HG02870 (cell line): ENCODE results near the gene MAPK7.

Experiments
- ATAC-seq: cut with Tn5 transposase; IDR thresholded peaks from one replicate; pipeline ENCODE4 v1.9.1; 2021; ENCODE audit warnings: mild to moderate bottlenecking, moderate library complexity; ENCODE audit not compliant: unreplicated experiment

MAPK7 gene

GRCh38 chr17:19377602-19378415 is 489 bp upstream of the MAPK7 start:
- peak; percentile 93 for ATAC-seq

- ATAC-seq: no peak
Measured at GRCh38 chr17:19379361-19380065, 1.2 kb downstream of the MAPK7 start.

- no peak for ATAC-seq
Measured at GRCh38 chr17:19380481-19381301, 2.4 kb downstream of the MAPK7 start.

- no peak for ATAC-seq
Measured at GRCh38 chr17:19381361-19381740, 3.1 kb downstream of the MAPK7 start.

- ATAC-seq: no peak
Measured at GRCh38 chr17:19381741-19382444, 3.6 kb downstream of the MAPK7 start.

GRCh38 chr17:19382531-19383444 is 4.5 kb downstream of the MAPK7 start:
- ATAC-seq: no peak

GRCh38 chr17:19383681-19384470 is 5.6 kb downstream of the MAPK7 start:
- ATAC-seq: no peak

GRCh38 chr17:19384723-19385391 is 6.6 kb downstream of the MAPK7 start:
- no peak for ATAC-seq

- no peak for ATAC-seq
Measured at GRCh38 chr17:19385521-19385983, 7.3 kb downstream of the MAPK7 start.

- no peak for ATAC-seq
Measured at GRCh38 chr17:19386051-19386929, 8.0 kb downstream of the MAPK7 start.

- ATAC-seq: no peak
Measured at GRCh38 chr17:19386974-19387920, 8.9 kb downstream of the MAPK7 start, which contains the start of gene MFAP4. TSS of gene MFAP4 (minus strand) at chr17:19387190. CDS start at chr17:19387155, 35 bp downstream.

- no peak for ATAC-seq
Measured at GRCh38 chr17:19387921-19388521, 9.7 kb downstream of the MAPK7 start.

- ATAC-seq: no peak
Measured at GRCh38 chr17:19388791-19389785, 10.8 kb downstream of the MAPK7 start.

- ATAC-seq: no peak
Measured at GRCh38 chr17:19390951-19391350, 12.7 kb downstream of the MAPK7 start.

- ATAC-seq: no peak
Measured at GRCh38 chr17:19391432-19391831, 13.1 kb downstream of the MAPK7 start.
